ENCODE data around the gene SLC66A2. TPM values are rescaled to one million over a fixed set of nuclear protein-coding genes. Genes with fewer than 3 reads are reported as not detected.

Gene SLC66A2
- total RNA-seq, 1 donor from 2014 or later = 34.4 TPM

- Mint-ChIP-seq H3K4me3 (no peak overlapping the region), H3K9me3 (peaks cover 10% of the 10 kb centered on the region), H3K27ac (no peak overlapping the region), H3K4me1 (no peaks in the 10 kb centered on the region), H3K36me3 (peaks cover 50% of the 10 kb centered on the region), H3K27me3 (ENCODE audit: low read depth) (no peaks in the 10 kb centered on the region)
- DNase-seq (ENCODE audit: low spot score in 2 of 2, unreplicated experiment in 2 of 2) = no peak
- TF ChIP-seq, protein P1, sequence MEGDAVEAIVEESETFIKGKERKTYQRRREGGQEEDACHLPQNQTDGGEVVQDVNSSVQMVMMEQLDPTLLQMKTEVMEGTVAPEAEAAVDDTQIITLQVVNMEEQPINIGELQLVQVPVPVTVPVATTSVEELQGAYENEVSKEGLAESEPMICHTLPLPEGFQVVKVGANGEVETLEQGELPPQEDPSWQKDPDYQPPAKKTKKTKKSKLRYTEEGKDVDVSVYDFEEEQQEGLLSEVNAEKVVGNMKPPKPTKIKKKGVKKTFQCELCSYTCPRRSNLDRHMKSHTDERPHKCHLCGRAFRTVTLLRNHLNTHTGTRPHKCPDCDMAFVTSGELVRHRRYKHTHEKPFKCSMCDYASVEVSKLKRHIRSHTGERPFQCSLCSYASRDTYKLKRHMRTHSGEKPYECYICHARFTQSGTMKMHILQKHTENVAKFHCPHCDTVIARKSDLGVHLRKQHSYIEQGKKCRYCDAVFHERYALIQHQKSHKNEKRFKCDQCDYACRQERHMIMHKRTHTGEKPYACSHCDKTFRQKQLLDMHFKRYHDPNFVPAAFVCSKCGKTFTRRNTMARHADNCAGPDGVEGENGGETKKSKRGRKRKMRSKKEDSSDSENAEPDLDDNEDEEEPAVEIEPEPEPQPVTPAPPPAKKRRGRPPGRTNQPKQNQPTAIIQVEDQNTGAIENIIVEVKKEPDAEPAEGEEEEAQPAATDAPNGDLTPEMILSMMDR (IDR thresholded peaks at IDR 0.05; ENCODE audit: unreplicated experiment) = no peak
Observed at GRCh38 chr18:79903071-79903635, 48.3 kb downstream of the SLC66A2 start.

DNA sequence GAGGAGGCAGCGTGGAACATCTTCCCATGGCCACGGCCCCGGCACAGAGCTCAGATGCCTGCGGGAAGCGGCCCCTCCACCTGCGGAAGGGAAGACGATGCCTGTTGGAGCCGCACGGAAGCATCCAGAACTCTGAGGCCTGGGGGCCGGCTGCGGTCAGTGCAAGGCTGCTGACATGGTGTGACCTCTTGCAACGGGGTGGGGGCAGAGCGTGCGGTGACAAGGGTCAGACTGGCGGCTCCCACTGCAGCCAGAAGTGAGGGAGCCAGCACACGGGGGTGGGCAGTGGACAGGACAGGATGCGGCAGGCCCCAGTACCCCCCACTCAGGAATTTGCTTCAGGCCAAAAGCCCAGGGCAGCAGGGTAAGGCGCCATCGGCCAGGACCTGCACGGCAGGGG lies 48.8 kb downstream of the SLC66A2 start:
- DNase-seq (ENCODE audit: low spot score in 2 of 2, unreplicated experiment in 2 of 2) = no peak

GRCh38 chr18:79902075-79902474 lies 49.4 kb downstream of the SLC66A2 start:
- Mint-ChIP-seq H3K4me1 (no peaks in the 10 kb centered on the region), H3K4me3 (no peak overlapping the region), H3K27me3 (ENCODE audit: low read depth) (no peaks in the 10 kb centered on the region)

More for the DNA sequence above, 48.8 kb downstream of the SLC66A2 start:
- no peaks in the 10 kb centered on the region for H3K4me1 Mint-ChIP-seq
- TF ChIP-seq, protein P1 (IDR thresholded peaks at IDR 0.05; ENCODE audit: unreplicated experiment) = no peak
- H3K9me3 Mint-ChIP-seq = peaks cover 10% of the 10 kb centered on the region
- H3K36me3 Mint-ChIP-seq = peaks cover 49% of the 10 kb centered on the region
- H3K27ac Mint-ChIP-seq = no peak overlapping the region
- no peaks in the 10 kb centered on the region for H3K27me3 Mint-ChIP-seq (ENCODE audit: low read depth)
- H3K4me3 Mint-ChIP-seq = no peak overlapping the region

DNA sequence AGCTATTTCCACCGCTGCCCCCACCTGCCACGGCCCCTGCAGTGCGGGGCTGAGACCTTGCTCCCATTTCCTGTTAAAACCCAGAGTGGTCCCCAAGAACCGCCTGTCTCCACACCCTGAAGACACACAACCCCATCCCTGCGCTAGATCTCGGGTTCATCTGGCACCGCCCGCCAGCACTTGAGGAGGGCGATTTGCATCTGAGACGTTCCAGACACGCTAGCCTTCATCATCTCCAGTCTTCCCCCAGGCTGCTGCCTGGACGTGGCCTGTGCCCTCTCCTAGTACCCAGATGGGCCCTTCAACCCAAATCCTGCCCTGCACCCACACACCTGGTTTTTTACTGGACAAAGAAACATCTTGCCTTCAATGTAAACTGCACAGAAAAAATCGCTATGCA lies 49.8 kb downstream of the SLC66A2 start:
- no peaks in the 10 kb centered on the region for H3K4me1 Mint-ChIP-seq
- no peaks in the 10 kb centered on the region for H3K27me3 Mint-ChIP-seq (ENCODE audit: low read depth)
- TF ChIP-seq, protein P1 (IDR thresholded peaks at IDR 0.05; ENCODE audit: unreplicated experiment) = no peak
- peaks cover 19% of the 10 kb centered on the region for H3K9me3 Mint-ChIP-seq
- peaks cover 52% of the 10 kb centered on the region for H3K36me3 Mint-ChIP-seq
- H3K4me3 Mint-ChIP-seq = no peak overlapping the region
- H3K27ac Mint-ChIP-seq = no peak overlapping the region
- no peak for DNase-seq (ENCODE audit: low spot score in 2 of 2, unreplicated experiment in 2 of 2)

More at GRCh38 chr18:79902075-79902474, 49.4 kb downstream of the SLC66A2 start:
- Mint-ChIP-seq H3K27ac (no peak overlapping the region), H3K36me3 (peaks cover 52% of the 10 kb centered on the region), H3K9me3 (peaks cover 15% of the 10 kb centered on the region)
- DNase-seq (ENCODE audit: low spot score in 2 of 2, unreplicated experiment in 2 of 2) = no peak
- TF ChIP-seq, protein P1 (IDR thresholded peaks at IDR 0.05; ENCODE audit: unreplicated experiment) = no peak

DNA sequence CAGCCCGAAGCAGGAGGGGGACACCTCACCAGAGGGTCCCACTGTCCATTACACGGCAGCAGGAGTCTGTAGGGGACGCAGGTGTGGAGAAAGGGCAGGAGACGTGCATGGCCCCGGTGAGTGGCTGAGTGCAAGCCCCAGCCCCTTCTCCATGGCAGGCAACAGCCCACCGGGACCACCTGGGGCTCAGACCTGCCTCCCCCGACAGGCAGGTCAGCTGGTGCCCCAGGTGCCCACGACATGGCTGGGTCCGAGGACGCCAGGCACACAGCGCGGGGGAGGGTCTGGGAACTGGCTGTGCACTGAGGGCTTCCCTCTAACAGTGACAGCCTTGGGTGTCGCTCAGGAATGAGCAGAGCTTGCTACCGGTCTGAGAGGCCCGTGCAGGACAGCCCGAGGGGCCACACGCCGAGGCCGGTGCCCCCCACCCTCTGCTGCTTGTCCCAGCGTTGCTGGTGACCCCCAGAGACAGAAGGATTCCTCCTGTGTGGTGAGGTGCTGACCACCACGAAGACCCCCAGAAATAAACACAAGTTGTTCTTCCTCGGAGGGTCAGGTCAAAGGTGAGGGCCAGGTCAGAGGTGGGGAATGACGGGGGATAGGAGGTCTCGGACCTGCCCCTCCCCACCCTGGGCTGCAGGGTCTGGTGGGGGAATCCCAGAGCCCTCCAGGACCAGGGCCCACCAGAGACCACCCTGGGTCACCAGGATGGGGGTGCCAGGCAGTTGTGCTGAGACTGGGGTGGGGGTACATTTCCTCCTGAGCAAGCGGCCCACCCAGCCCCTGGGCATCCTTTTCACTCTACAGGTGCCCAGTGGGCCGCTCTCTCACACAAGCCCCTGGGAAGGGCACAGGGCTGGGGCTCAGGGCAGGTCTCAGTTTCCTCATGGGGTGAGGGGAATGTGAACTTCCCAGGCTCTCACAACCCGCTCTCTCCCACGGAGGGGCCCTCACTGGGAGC lies 50.6 kb downstream of the SLC66A2 start:
- H3K4me1 Mint-ChIP-seq = no peaks in the 10 kb centered on the region
- TF ChIP-seq, protein P1 (IDR thresholded peaks at IDR 0.05; ENCODE audit: unreplicated experiment) = no peak
- no peak overlapping the region for H3K27ac Mint-ChIP-seq
- DNase-seq (ENCODE audit: low spot score in 2 of 2, unreplicated experiment in 2 of 2) = no peak
- peaks cover 50% of the 10 kb centered on the region for H3K36me3 Mint-ChIP-seq
- H3K27me3 Mint-ChIP-seq (ENCODE audit: low read depth) = no peaks in the 10 kb centered on the region
- peaks cover 25% of the 10 kb centered on the region for H3K9me3 Mint-ChIP-seq
- H3K4me3 Mint-ChIP-seq = no peak overlapping the region

Measured in mesothelial cell of epicardium (in vitro differentiated cells).